22Rv1 (cell line): ENCODE results near the gene SARDH.

Experiments
- H3K27ac ChIP-seq: fragments of 450-650 bp; 2 replicates; pipeline ENCODE4 v1.5.1; 2017
- CTCF ChIP-seq: fragments of 450-650 bp; IDR thresholded peaks from 2 replicates; pipeline ENCODE4 v1.5.1; 2017; ENCODE audit warnings: mild to moderate bottlenecking
- ZFX ChIP-seq: fragments of 450-650 bp; IDR thresholded peaks from 2 replicates; pipeline ENCODE4 v1.6.1; 2017; ENCODE audit warnings: antibody characterized with exemption, borderline replicate concordance

SARDH gene

DNA sequence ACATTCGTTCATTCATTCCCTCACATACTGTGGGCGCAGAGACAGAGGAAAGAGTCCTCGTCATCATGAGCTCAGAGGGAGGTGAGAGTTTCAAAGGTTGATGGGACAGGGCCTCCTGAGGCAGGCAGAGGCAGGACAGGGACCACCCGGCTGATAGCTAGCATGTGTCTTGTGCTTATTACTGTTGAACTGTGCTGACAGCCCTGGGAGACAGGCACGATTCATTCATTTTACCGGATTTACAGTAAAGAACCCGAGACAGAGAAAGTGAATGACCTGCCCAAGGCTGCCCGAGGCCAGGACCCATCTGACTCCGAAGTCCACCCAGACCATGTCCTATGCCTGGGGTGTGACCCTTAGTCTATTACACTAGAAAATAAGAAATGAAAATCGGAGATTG lies 124.1 kb downstream of the SARDH start:
- TF ChIP-seq ZFX, result no peak
- no peak for TF ChIP-seq CTCF
- H3K27ac ChIP-seq, result no peak overlapping the region
